H1 (cell line): Measurements from ENCODE around the gene ACP3. TPM values are rescaled to one million over a fixed set of nuclear protein-coding genes. Genes with fewer than 3 reads are reported as not detected.

Source experiments
- BACH1 ChIP-seq: IDR thresholded peaks from 2 replicates; pipeline ENCODE4 v1.6.1; 2012; ENCODE audit warnings: low read length, improper control_type of control experiment
- BCL11A ChIP-seq, 2 experiments: IDR thresholded peaks; one replicate each; pipeline ENCODE4 v1.6.1; 2011; ENCODE audit warnings: low read depth in 2 of 2, low read length in 2 of 2, mild to moderate bottlenecking in 2 of 2
- CHD7 ChIP-seq: fragments of 300-600 bp; sonication (generic); IDR thresholded peaks from 2 replicates; pipeline ENCODE4 v1.7.1; 2012; ENCODE audit warnings: low read length, moderate library complexity, mild to moderate bottlenecking, inconsistent platforms; ENCODE audit not compliant: insufficient replicate concordance
- CTCF ChIP-seq, 3 experiments: IDR thresholded peaks; 1 replicate in 2 of 3; 2 replicates in 1 of 3; pipeline versions ENCODE4 v1.5.1 to v1.6.1; 2011; ENCODE audit warnings: low read length in 3 of 3, mild to moderate bottlenecking in 3 of 3, inconsistent platforms in 2 of 3, low read depth in 1 of 3, moderate library complexity in 1 of 3; ENCODE audit not compliant: insufficient read depth in 1 of 3; ENCODE audit errors: control extremely low read depth in 1 of 3
- KDM4A ChIP-seq: IDR thresholded peaks from one replicate; pipeline ENCODE4 v1.7.1; 2012; ENCODE audit warnings: low read depth, mild to moderate bottlenecking, moderate library complexity, low read length, inconsistent platforms; ENCODE audit not compliant: severe bottlenecking
- POLR2A ChIP-seq, 2 experiments: IDR thresholded peaks; 1 replicate in 1 of 2; 2 replicates in 1 of 2; pipeline ENCODE4 v1.6.1; 2011; ENCODE audit warnings: low read depth in 2 of 2, low read length in 2 of 2, mild to moderate bottlenecking in 2 of 2; ENCODE audit errors: control extremely low read depth in 1 of 2
- RFX5 ChIP-seq: IDR thresholded peaks from 2 replicates; pipeline ENCODE4 v1.6.1; 2011; ENCODE audit warnings: low read depth, low read length, improper control_type of control experiment, borderline replicate concordance
- RXRA ChIP-seq: IDR thresholded peaks from 2 replicates; pipeline ENCODE4 v1.6.1; 2011; ENCODE audit warnings: low read depth, mild to moderate bottlenecking, low read length, moderate library complexity; ENCODE audit not compliant: insufficient read depth
- SP2 ChIP-seq: IDR thresholded peaks from 2 replicates; pipeline ENCODE4 v1.6.1; 2012; ENCODE audit warnings: mild to moderate bottlenecking, low read length, inconsistent platforms
- TAF1 ChIP-seq: IDR thresholded peaks from 2 replicates; pipeline ENCODE4 v1.6.1; 2011; ENCODE audit warnings: mild to moderate bottlenecking, low read depth, low read length
- polyA plus RNA-seq, 7 experiments: library from polyadenylated mRNA; depleted of rRNA in 3 of 7; stranded (reverse) in 5 of 7; unstranded in 2 of 7; fragments of >200 nt in 5 of 7; fragments of 200-250 nt in 2 of 7; gene quantifications; 1 replicate in 5 of 7; 2 replicates in 1 of 7; 4 replicates in 1 of 7; pipeline versions ENCODE4 v1.2.1 to v1.2.3, GENCODE V29; 2011 to 2013; ENCODE audit warnings: missing spikeins in 2 of 7, mixed read lengths in 2 of 7
- total RNA-seq: library from RNA; stranded (reverse); fragmentation: NEBNext Ultra II Directional; extraction: Animal tissue kit (Norgen Biotek cat#: 25700); gene quantifications from 2 replicates; pipeline ENCODE4 v1.2.1, GENCODE V29; 2021

The ACP3 gene
- total and polyA plus RNA-seq, 2 of the 8 experiments (the other 6 are each of a cell fraction or from before 2014, with no cell fraction given): 1.2 to 1.4 TPM

- TF ChIP-seq CHD7: no peak
- TF ChIP-seq BCL11A (IDR thresholded peaks at IDR 0.05; ENCODE audit: low read depth in 2 of 2, low read length in 2 of 2): no peak
- no peak for TF ChIP-seq KDM4A
- no peak for TF ChIP-seq RFX5
- TF ChIP-seq RXRA: no peak
- TF ChIP-seq SP2: no peak
- TF ChIP-seq BACH1: no peak
- TF ChIP-seq CTCF (IDR thresholded peaks at IDR 0.05; ENCODE audit: control extremely low read depth in 1 of 3, insufficient read depth in 1 of 3, low read depth in 1 of 3, low read length in 3 of 3): no peak
- TF ChIP-seq TAF1: no peak
- no peak for TF ChIP-seq POLR2A (IDR thresholded peaks at IDR 0.05; ENCODE audit: control extremely low read depth in 1 of 2, low read depth in 2 of 2, low read length in 2 of 2)
Observed at GRCh38 chr3:132362329-132362728, 45.1 kb downstream of the ACP3 start (continued).
